ENCODE data around the gene SH3YL1.

The SH3YL1 gene

DNA sequence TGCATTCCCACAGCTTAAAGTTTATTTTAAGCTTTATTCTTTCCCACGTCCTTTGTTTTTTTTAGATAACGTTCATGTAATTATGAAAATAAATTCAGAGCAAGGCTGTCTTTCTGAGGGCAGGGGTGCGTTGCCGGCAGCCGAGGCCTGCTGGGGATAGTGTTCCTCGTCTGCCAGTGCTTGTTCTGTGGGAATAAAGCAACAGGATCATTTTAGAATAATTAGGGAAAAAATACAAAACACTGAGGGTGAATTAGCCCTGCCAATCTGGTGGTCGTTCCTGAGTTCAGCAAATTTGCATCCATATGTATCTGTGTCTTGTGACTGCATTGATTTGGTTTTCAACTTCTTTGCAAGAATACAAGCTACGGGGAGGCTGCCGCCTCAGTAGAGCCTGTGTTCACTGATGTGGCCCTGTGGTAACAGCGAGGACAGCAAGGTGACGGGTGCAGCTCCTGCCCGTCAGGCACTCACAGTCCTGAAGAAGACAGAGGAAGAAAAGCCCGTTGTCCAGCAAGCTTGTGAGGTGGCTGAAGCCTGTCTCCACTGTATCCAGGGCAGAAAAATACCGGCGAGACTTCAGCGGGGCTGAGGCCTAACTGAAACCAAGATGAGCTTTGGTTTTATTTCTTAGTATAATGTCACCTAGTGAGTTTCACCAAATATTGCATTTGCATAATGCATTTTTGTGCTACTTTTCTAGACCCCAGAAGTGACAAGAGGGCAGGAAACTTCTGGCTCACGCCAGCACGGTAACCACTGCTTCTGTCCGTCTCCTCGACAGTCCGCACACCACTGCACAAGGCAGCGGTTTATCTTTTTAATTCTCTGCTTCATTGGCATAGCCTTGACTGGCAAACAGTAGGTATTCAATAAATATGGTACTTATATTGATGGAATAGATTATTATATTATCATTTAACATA lies 64.5 kb downstream of the SH3YL1 start:
- DNase-seq (ENCODE audit: extremely low read depth, low read depth), result no peak
- H3K4me3 ChIP-seq (replicated peaks; ENCODE audit: low read depth, low read length), result no peak overlapping the region
- TF ChIP-seq, protein P1, sequence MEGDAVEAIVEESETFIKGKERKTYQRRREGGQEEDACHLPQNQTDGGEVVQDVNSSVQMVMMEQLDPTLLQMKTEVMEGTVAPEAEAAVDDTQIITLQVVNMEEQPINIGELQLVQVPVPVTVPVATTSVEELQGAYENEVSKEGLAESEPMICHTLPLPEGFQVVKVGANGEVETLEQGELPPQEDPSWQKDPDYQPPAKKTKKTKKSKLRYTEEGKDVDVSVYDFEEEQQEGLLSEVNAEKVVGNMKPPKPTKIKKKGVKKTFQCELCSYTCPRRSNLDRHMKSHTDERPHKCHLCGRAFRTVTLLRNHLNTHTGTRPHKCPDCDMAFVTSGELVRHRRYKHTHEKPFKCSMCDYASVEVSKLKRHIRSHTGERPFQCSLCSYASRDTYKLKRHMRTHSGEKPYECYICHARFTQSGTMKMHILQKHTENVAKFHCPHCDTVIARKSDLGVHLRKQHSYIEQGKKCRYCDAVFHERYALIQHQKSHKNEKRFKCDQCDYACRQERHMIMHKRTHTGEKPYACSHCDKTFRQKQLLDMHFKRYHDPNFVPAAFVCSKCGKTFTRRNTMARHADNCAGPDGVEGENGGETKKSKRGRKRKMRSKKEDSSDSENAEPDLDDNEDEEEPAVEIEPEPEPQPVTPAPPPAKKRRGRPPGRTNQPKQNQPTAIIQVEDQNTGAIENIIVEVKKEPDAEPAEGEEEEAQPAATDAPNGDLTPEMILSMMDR (IDR thresholded peaks at IDR 0.05; ENCODE audit: low read depth, low read length, missing control alignments), result no peak

DNA sequence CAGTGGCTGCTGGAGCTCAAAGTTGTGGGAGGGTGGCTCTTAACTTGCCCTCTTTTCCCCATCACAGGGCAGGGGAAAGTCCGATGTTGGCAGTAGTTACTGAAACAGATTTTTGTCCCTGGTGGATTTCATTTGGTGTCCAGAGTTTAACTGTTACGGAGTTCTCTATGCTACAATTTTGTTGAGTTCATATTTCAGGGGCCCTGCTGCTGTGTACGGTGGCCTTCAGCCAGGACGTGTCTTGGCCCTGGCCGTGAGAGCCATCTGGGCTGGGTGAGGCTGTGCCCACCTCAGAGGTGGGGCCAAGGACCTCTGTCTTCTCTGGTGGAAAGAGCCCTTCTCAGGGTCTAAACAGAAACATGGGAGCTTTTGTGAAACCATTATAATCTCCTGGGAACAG lies 67.4 kb downstream of the SH3YL1 start:
- no peak overlapping the region for H3K4me3 ChIP-seq (replicated peaks; ENCODE audit: low read depth, low read length)
- TF ChIP-seq, protein P1 (IDR thresholded peaks at IDR 0.05; ENCODE audit: low read depth, low read length, missing control alignments), result no peak
- DNase-seq (ENCODE audit: extremely low read depth, low read depth), result no peak

DNA sequence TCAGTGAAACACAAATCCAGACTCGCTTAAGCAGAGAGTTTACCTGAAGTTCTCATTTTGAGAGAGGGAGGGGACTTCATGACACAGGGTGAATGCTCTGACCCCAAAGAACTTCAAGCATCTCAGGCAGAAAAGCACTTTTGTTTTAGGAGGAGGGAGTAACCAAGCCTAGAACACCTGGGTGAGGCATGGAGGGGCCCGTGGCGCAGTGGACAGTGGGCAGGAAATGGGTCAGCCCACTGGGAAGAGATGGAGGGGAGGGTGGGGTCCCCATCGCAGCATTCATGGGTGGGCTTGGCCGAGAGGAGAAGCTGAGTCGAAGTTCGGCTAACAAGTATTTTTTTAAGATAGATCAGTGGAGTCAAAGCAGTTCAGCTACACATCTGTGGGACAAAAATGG lies 67.9 kb downstream of the SH3YL1 start:
- TF ChIP-seq, protein P1 (IDR thresholded peaks at IDR 0.05; ENCODE audit: low read depth, low read length, missing control alignments), result no peak
- H3K4me3 ChIP-seq (replicated peaks; ENCODE audit: low read depth, low read length), result no peak overlapping the region
- no peak for DNase-seq (ENCODE audit: extremely low read depth, low read depth)

DNA sequence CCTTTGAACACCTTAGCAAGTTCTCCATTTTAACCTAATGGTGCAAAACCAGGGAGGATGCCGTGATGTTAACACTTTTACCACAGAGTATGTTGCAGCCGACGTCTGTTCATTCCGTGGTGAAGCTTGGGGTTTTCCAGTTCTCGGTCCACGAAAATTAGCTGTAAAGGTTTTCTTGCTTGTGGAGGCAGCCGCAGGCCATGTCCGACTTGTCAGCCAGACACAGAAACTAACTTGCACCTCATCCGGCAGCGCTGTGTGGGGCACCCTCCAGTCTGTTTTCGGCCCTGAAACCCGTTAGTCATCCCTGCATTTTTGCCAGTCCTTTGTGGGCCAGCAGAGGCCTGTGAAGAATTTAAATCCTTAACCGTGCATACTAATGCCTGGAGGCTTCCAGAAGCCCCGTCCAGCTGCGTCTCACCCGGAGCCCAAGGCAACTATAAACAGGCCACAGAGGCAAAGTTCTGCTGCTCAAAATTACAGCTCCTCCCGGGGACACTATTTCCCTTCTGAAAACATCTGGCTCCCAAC lies 70.6 kb downstream of the SH3YL1 start:
- TF ChIP-seq, protein P1 (IDR thresholded peaks at IDR 0.05; ENCODE audit: low read depth, low read length, missing control alignments), result no peak
- no peak overlapping the region for H3K4me3 ChIP-seq (replicated peaks; ENCODE audit: low read depth, low read length)
- DNase-seq (ENCODE audit: extremely low read depth, low read depth), result peak; percentile 2

DNA sequence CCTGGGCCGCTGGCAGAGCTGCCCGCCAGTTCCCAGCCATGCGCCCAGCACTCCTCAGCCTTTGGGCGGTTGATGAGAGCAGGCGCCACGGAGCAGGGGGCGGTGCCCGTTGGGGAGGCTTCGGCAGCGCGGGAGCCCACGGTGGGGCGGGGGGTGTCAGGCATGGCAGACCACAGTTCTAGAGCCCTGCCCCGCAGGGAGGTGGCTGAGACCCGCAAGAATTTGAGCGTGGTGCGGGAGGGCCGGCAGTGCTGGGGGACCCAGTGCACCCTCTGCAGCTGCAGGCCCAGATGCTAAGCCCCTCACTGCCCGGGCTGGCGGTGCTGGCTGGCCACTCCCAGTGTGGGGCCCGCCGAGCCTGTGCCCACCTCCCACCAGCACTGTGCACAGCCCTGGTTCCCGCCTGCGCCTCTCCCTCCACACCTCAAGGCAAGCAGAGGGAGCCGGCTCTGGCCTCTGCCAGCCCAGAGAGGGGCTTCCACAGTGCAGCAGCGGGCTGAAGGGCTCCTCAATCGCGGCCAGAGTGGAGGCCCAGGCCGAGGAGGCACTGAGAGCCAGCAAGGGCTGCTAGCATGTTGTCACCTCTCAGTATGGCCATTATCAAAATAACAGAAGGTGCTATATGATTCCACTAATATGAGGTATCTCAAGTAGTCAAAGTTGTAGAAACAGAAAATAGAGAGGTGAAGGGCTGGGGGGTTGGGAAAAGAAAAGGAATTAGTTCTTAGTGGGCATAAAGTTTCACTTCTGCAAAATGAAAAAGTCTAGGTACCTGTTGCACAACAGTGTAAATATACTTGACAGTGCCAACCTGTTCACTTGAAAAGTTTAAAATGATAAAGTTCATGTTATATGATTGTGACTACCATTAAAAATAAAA lies 72.3 kb downstream of the SH3YL1 start:
- TF ChIP-seq, protein P1 (IDR thresholded peaks at IDR 0.05; ENCODE audit: low read depth, low read length, missing control alignments), result no peak
- no peak overlapping the region for H3K4me3 ChIP-seq (replicated peaks; ENCODE audit: low read depth, low read length)
- DNase-seq (ENCODE audit: extremely low read depth, low read depth), result no peak

DNA sequence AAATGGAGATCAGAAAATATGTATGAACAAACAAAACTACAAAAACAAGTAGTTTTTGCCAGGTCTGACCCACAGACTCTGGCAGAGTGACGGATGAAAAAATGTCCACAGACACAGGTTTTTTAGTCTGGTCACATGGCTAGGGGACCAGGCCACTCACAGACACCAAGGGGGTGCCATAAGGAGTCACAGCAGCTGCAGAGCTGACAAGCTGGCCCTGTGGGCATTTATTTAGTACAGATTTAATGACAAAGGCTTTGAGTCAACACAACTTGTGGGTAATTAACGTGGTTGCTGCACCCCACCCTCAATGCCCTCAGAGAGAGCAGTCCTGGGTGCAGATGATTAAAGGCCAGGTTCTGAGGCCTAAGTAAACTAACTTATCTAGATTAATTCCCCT lies 76.0 kb downstream of the SH3YL1 start:
- H3K4me3 ChIP-seq (replicated peaks; ENCODE audit: low read depth, low read length), result no peak overlapping the region
- no peak for DNase-seq (ENCODE audit: extremely low read depth, low read depth)
- TF ChIP-seq, protein P1 (IDR thresholded peaks at IDR 0.05; ENCODE audit: low read depth, low read length, missing control alignments), result no peak
